Stimulated activated CD8-positive, alpha-beta memory T cell treated with anti-CD3 and anti-CD28 coated beads, Interleukin-12 subunit alpha, Interleukin-12 subunit beta, amount 100 ng/mL, for 24 hours (primary cell): Measurements from ENCODE around the gene KRT28.
"Not testable (repeated sequence)": the region's sequence is repeated elsewhere in the genome, so short reads cannot be mapped to it uniquely, and the experiment has no call there.

Experiments used
- DNase-seq: peaks from one replicate; pipeline ENCODE4 v3.0.0-alpha.2; 2020; ENCODE audit errors: extremely low read depth

The KRT28 gene

GRCh38 chr17:40779181-40779909 is 20.4 kb downstream of the KRT28 start:
- DNase-seq, result no peak

DNA sequence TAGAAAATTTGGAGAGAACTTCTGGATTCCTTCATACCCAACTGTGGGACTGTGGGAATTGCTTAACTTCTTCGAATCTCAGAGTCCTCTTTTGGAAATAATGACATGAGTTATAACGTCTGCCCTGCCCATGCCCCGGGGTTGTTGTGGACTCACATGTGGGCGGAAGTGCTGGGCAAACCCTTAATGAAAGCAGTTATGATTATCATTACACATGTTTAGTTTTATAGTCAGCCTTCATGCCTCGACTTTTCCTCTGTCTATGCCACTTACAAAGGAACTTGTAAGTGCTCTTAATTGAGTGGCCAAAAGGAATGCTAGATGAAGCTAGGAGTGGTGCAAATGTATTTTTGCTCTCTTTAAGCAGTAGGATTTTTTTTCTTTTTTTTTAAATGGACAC is 21.3 kb downstream of the KRT28 start:
- DNase-seq, result no peak

- DNase-seq, result no peak
Measured at GRCh38 chr17:40777971-40778370, 21.8 kb downstream of the KRT28 start.

GRCh38 chr17:40777459-40777858 is 22.3 kb downstream of the KRT28 start:
- no peak for DNase-seq

GRCh38 chr17:40775945-40776344 is 23.8 kb downstream of the KRT28 start:
- no peak for DNase-seq

DNA sequence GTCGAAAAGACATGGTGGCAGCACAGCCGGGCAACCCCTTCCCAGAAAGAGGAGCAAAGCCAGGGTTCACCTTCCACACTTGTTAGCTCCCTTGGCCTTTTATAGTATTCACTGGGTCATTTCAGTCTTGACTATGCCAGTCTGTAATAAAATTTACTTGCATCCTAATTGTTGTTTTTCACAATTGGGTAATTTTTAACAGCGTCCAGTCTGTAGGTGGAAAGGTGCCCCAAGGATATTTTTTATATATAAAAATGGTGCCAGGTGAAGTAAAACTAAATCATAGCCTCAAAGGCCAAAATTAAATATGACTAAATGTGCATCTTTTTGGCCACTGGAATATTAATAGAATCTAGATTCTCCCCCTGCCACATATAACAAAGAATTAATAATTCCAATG is 27.7 kb downstream of the KRT28 start, which contains the start of gene KRT26:
TSS of gene KRT26 (minus strand) at position 101 of the 400 bp plus-strand sequence. CDS start at position 13, 88 bp downstream.
- DNase-seq, result no peak

- no peak for DNase-seq
Measured at GRCh38 chr17:40765657-40766056, 34.1 kb downstream of the KRT28 start.

DNA sequence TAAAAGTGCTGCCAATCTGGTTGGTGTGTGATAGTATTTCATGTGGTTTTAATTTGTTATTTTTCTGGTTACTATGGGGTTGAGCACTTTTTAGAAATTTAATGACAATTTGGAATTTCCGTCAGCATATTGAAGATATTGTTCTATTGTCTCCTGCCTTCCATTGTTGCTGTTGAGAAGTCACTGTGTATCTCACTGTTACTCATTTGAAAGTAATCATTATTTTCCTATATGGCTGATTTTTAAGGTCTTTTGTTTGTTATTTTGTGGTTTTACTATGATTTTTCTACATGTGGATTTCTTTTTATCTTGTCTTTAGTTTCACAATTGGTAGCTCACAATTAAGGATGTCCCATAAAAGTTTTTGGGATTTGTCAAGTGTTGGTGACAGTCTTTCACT is 36.0 kb downstream of the KRT28 start:
- DNase-seq, result no peak

DNA sequence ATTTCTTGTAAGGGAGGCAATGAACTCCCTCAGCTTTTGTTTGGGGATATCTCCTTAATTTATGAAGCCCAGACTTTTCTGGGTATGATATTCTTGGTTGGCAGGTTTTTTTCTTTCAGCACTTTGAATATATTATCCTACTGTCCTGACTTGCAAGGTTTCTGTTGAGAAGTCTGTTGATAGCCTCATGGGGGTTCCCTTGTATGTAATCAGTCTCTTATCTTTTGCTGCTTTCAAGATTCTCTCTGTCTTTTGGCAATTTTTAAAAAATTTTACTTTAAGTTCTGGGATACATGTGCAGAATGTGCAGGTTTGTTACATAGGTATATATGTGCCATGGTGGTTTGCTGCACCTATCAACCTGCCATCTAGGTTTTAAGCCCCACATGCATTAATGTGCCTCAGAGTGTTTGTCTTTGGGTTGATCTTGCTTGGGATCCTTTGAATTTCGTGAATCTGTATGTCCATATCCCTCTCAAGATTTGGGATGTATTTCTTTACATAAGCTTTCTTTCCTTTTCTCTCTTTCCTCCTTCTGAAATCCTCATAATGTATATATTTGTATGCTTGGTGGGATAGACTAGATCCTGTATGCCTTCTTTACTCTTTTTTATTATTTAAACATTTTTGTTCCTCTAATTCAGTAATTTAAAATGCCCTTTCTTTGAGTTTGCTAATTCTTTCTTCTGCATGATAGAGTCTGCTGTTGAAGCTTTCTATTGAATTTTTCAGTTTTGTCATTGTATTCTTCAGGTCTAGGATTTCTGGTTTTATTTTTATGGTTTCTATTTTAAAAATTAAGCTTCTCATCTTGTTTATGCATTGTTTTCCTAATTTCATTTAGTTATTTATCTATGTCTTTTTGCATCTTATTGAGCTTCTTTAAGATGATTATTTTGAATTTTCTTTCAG is 39.4 kb downstream of the KRT28 start:
- DNase-seq, result no peak

- no peak for DNase-seq
Measured at GRCh38 chr17:40755231-40755630, 44.5 kb downstream of the KRT28 start, which contains the start of gene KRT25. Gene KRT25, minus strand, starts transcription at chr17:40755331. Its CDS starts 60 bp downstream, at chr17:40755271.

DNA sequence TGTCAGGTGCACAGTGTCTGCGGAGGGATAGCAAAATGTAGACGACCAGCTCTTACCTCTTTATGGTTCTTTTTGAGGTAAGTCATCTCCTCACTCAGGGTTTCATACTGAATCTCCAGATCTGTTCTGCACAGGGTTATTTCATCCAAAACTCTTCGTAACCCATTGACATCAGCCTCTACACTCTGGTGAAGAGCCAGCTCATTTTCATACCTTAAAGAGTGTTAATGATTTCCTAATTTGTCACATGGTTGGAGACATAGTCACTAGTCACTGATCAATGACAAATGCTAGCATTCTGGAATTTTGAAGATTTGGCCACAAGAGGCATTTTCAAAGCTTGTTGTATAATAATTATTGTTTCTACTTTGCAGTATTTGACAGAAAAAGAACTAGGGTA is 46.0 kb downstream of the KRT28 start:
- no peak for DNase-seq

DNA sequence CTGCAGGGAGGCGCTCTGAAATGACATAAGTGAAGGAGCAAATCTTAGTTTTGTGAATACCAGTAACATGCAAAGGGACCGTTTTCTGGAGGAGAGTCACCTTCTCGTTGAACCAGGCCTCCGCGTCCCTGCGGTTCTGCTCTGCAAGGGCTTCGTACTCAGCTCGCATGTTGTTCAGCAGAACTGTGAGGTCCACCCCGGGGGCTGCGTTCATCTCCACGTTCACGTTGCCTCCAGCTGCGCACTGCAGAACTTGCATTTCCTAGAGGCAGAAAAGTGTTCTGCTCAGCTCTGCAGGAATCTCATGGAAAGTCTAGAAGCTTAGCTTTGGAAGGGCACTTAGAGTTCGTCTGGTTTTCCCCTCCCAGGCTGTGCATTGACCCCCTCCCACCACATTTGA is 48.7 kb downstream of the KRT28 start:
- no peak for DNase-seq

- DNase-seq, result no peak
Measured at GRCh38 chr17:40750391-40750790, 49.4 kb downstream of the KRT28 start.

- not testable (repeated sequence) for DNase-seq
Measured at GRCh38 chr17:40748666-40749065, 51.1 kb downstream of the KRT28 start.
